Natural killer cell treated with Interleukin-12 subunit alpha and Interleukin-12 subunit beta and Interleukin-15 and Interleukin-18, amount 100 ng/mL, for 72 hours (primary cell): ENCODE results near the gene PWWP2B. TPM values are rescaled to one million over a fixed set of nuclear protein-coding genes. Genes with fewer than 3 reads are reported as not detected.
A peak's percentile ranks its signal among the peaks of the same experiment; 100 is the strongest.

Source experiments
- ATAC-seq, 2 donors: fragments of 150-1000 bp; cut with Tn5 transposase in 1 of 2; sonication (Bioruptor Pico), chemical (Tn5 transposase) in 1 of 2; 2 replicates each; pipeline ENCODE4 v1.10.0; 2021
- DNase-seq: peaks from one replicate; pipeline ENCODE4 v3.0.0; 2022; ENCODE audit warnings: low spot score
- H3K27ac Mint-ChIP-seq, 2 donors: 1 replicate in 1 of 2; 2 replicates in 1 of 2; pipeline ENCODE4 v1.8.0; 2022; ENCODE audit warnings: mixed read lengths in 2 of 2, mild to moderate bottlenecking in 1 of 2, moderate library complexity in 1 of 2
- H3K27me3 Mint-ChIP-seq, 2 donors: 1 replicate in 1 of 2; 2 replicates in 1 of 2; pipeline ENCODE4 v1.8.0; 2022; ENCODE audit warnings: mixed read lengths in 2 of 2
- H3K36me3 Mint-ChIP-seq: one replicate; pipeline ENCODE4 v1.8.0; 2022; ENCODE audit warnings: mixed read lengths
- H3K4me1 Mint-ChIP-seq, 2 donors: 1 replicate in 1 of 2; 2 replicates in 1 of 2; pipeline ENCODE4 v1.8.0; 2022; ENCODE audit warnings: low read depth in 2 of 2, mixed read lengths in 2 of 2, mild to moderate bottlenecking in 1 of 2
- H3K4me3 Mint-ChIP-seq: one replicate; pipeline ENCODE4 v1.8.0; 2022; ENCODE audit warnings: mixed read lengths
- H3K9me3 Mint-ChIP-seq: 2 replicates; pipeline ENCODE4 v1.8.0; 2022; ENCODE audit warnings: mixed read lengths
- total RNA-seq, 2 donors: library from RNA; stranded (reverse); gene quantifications; one replicate each; pipeline ENCODE4 v1.2.3, GENCODE V29; 2022

PWWP2B gene
- total RNA-seq, 2 donors from 2014 or later: 15.2 to 17.9 TPM

DNA sequence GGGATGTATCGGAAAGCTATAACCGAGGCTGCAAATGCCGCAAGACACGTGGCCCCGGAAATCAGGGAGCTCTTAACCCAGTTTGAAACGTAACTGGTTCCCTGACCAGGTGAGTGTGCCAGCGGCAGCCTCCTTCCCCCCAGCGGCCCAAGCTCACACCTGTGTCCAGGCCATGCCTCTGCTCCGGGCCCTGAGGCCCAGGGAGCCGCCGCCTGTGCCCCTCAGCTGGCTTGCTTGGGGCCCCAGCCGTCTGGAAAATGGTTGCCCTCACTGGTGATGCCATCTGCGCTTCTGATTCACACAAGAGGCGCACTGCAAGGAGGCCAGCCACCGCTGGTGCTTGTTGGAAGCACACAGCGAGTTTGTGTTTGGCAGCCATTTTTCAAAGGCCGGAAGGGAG, 9.2 kb downstream of the PWWP2B start:
- Mint-ChIP-seq H3K4me1 (peaks cover 12 to 22% of the 10 kb centered on the region in 2 donors), H3K27me3 (no peaks in the 10 kb centered on the region), H3K4me3 (no peak overlapping the region), H3K27ac (no peak overlapping the region), H3K9me3 (no peaks in the 10 kb centered on the region), H3K36me3 (no peaks in the 10 kb centered on the region)
- DNase-seq (no peak), ATAC-seq (no peak)

DNA sequence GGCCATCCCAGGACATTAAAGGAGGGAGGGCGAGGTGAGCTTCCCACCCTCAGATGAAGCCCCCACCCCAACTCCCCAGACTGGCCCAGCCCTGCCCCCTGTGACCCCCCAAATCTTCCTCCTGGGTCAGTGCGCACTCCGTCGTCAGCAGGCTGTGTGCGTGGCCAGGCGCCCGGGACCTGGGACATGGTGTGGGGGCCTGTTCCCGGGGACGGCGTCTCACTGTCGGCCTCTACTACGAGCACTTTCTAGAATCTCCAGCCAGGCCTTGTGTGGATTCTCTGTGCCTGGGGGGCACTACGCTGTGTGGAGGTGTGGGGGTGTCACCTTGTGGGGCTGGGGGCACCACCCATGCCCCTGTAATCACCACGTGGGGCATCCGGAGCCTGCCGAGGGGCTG, 9.8 kb downstream of the PWWP2B start:
- DNase-seq (no peak), ATAC-seq (no peak)
- Mint-ChIP-seq H3K27ac (no peak overlapping the region), H3K36me3 (no peaks in the 10 kb centered on the region), H3K27me3 (no peaks in the 10 kb centered on the region), H3K9me3 (no peaks in the 10 kb centered on the region), H3K4me3 (no peak overlapping the region), H3K4me1 (peaks cover 12 to 22% of the 10 kb centered on the region in 2 donors)

- H3K27ac Mint-ChIP-seq: peak overlapping the region; percentile 37 to 68
- no peaks in the 10 kb centered on the region for H3K27me3 Mint-ChIP-seq
- H3K4me1 Mint-ChIP-seq: peaks cover 12 to 22% of the 10 kb centered on the region in 2 donors
- ATAC-seq (no peak), DNase-seq (no peak)
- H3K9me3 Mint-ChIP-seq: no peaks in the 10 kb centered on the region
- no peaks in the 10 kb centered on the region for H3K36me3 Mint-ChIP-seq
- H3K4me3 Mint-ChIP-seq: no peak overlapping the region
These were observed 10.3 kb downstream of the PWWP2B start for GRCh38 chr10:132407243-132407746.

DNA sequence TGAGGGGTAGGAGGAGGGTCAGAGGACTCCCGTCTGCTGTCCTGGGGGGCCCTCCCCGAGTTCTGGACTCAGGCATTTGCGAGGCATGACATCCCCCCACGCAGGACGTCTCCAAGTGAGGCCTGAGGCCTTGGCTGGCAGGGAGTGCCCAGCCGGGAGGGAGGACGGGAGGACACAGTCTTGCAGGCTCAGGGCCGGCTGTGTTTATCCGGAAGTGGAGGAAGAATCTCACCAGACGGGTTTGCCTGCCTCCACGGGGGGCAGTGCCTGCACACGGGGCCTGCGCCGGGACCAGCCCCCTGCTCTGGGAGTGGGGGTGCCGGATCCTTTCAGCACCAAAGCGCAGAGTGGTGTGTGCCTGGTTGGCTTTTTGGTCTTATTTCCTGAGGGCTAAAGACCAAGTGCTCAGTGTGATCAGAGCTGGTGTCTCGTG, 10.9 kb downstream of the PWWP2B start:
- Mint-ChIP-seq H3K27ac (peak overlapping the region; percentile 37 to 68), H3K27me3 (no peaks in the 10 kb centered on the region), H3K36me3 (no peaks in the 10 kb centered on the region), H3K4me3 (peak overlapping the region; percentile 66), H3K9me3 (no peaks in the 10 kb centered on the region), H3K4me1 (peaks cover 12 to 22% of the 10 kb centered on the region in 2 donors)
- DNase-seq (no peak), ATAC-seq (peak; percentile 57 to 69)

DNA sequence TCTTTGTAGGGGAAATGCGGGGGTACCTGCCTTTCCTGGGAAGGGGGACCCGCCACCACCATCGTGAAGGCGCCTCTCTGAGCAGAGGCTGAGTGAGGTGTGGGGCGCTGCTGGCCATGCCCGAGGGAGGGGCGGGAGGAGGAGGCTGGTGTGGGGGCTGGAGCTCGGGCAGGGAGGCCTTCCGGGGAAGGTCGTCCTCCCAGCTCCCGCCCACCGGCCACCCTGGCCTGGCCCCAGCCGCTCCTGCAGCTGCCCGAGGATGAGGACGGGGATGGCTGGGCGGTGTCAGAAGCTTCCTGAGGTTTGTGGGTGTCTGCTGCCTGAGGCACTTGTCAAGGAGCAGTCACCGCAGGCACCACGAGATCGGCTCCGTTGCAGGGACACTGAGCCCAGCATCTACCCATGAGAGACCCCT, 11.4 kb downstream of the PWWP2B start:
- ATAC-seq (peak; percentile 68 to 76), DNase-seq (no peak)
- peak overlapping the region; percentile 37 to 68 for H3K27ac Mint-ChIP-seq
- no peaks in the 10 kb centered on the region for H3K36me3 Mint-ChIP-seq
- no peaks in the 10 kb centered on the region for H3K9me3 Mint-ChIP-seq
- H3K4me3 Mint-ChIP-seq: peak overlapping the region; percentile 66
- H3K27me3 Mint-ChIP-seq: no peaks in the 10 kb centered on the region
- peaks cover 12 to 23% of the 10 kb centered on the region in 2 donors for H3K4me1 Mint-ChIP-seq

- DNase-seq (no peak), ATAC-seq (peak in 1 of 2 donors; percentile 48)
- Mint-ChIP-seq H3K36me3 (no peaks in the 10 kb centered on the region), H3K4me1 (peaks cover 12 to 28% of the 10 kb centered on the region in 2 donors), H3K4me3 (no peak overlapping the region), H3K9me3 (no peaks in the 10 kb centered on the region), H3K27me3 (no peaks in the 10 kb centered on the region), H3K27ac (no peak overlapping the region)
These were observed 12.0 kb downstream of the PWWP2B start for GRCh38 chr10:132408823-132409666.

- H3K4me3 Mint-ChIP-seq: no peak overlapping the region
- no peaks in the 10 kb centered on the region for H3K36me3 Mint-ChIP-seq
- no peak for DNase-seq
- H3K27ac Mint-ChIP-seq: peak overlapping the region in 1 of 2 donors; percentile 73
- no peaks in the 10 kb centered on the region for H3K27me3 Mint-ChIP-seq
- peaks cover 12 to 30% of the 10 kb centered on the region in 2 donors for H3K4me1 Mint-ChIP-seq
- H3K9me3 Mint-ChIP-seq: no peaks in the 10 kb centered on the region
- ATAC-seq: no peak
These were observed 12.6 kb downstream of the PWWP2B start for GRCh38 chr10:132409667-132410028.

GRCh38 chr10:132410056-132410778, 13.2 kb downstream of the PWWP2B start:
- DNase-seq (no peak), ATAC-seq (no peak)
- Mint-ChIP-seq H3K9me3 (no peaks in the 10 kb centered on the region), H3K27ac (peak overlapping the region in 1 of 2 donors; percentile 73), H3K27me3 (no peaks in the 10 kb centered on the region), H3K36me3 (peaks cover 2% of the 10 kb centered on the region), H3K4me1 (peaks cover 14 to 33% of the 10 kb centered on the region in 2 donors), H3K4me3 (no peak overlapping the region)

- no peak for ATAC-seq
- peaks cover 20 to 34% of the 10 kb centered on the region in 2 donors for H3K4me1 Mint-ChIP-seq
- peaks cover 8% of the 10 kb centered on the region for H3K36me3 Mint-ChIP-seq
- H3K27me3 Mint-ChIP-seq: no peaks in the 10 kb centered on the region
- H3K27ac Mint-ChIP-seq: no peak overlapping the region
- no peak overlapping the region for H3K4me3 Mint-ChIP-seq
- no peaks in the 10 kb centered on the region for H3K9me3 Mint-ChIP-seq
- DNase-seq: no peak
These were observed 14.0 kb downstream of the PWWP2B start for GRCh38 chr10:132410779-132411532.

DNA sequence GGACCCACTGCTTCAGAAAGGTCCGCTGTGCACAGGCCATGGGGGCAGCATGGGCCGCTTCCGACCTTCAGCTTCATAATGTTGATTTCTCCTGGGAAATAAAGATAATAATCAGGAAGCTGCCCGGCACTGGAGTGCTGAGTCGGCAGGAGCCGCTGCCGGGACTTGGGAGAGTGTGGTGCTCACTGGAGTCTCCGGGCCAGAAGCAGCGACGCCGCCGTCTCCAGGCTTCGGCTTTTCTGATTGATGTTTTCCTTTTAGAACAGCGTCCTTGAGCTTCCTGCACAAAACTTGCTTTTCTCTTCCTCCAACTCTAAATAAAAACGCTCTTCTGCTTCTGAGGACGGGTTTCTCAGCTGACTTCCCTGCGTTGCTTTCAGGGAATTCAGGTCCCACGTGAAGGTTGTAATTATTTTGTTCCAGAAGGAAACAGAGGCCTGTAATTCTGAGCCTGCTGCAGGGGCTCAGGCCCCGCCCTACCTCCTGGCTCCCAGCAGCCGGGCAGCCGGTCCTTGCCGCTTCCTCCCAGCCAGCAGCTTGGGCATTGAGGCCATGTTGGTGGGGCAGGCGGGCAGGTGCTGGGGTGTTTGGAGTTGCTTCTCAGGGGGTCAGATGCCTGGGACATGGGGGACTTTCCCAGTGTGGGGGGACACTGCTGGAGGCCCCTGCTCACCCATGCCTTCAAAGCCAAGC, 14.7 kb downstream of the PWWP2B start:
- Mint-ChIP-seq H3K9me3 (no peaks in the 10 kb centered on the region), H3K27ac (no peak overlapping the region), H3K36me3 (peaks cover 8% of the 10 kb centered on the region), H3K4me3 (no peak overlapping the region), H3K4me1 (peaks cover 20 to 30% of the 10 kb centered on the region in 2 donors), H3K27me3 (no peaks in the 10 kb centered on the region)
- DNase-seq (no peak), ATAC-seq (no peak)

DNA sequence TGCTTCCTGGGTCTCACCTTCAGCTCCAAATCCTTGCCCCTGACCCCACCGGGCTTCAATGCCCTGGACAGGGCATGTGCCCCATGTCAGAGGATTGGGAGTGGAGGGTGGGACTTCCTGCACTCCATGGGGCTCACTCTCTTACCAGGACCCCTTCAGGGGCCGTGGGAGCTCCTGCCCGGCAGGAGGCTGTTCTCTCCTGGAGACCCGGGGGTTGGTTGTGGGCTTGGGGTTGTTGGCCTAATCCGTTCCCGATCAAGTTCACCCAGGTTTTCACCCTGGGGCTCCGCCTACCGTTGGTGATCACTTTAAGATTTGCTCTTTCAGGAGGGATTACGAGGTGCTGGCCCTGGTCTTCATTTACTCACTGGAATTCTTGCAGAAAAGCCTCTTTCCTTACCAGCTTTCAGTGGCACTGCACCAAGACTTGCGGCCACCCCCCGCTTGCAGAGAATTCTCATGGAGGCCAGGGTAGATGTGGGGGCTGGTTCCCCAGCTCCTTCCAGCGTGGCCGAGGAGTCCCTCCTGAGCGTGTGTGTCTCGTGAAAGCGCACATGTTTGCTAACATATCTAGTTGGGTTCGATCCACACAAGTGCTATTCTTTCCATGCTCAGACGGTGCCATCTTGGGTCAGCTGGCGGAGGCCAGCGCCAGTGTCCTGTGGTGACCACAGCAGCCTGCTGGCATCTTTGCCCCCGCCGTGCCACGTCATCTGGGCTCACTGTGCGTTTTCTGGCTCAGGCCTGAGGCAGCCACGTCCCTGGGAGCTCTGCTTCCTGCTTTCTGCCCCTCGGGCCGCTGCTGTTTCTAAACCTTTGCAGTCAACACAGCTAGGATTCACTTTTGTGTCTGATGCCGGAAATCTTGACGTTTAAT, 15.6 kb downstream of the PWWP2B start:
- Mint-ChIP-seq H3K27ac (no peak overlapping the region), H3K36me3 (peaks cover 8% of the 10 kb centered on the region), H3K4me3 (no peak overlapping the region), H3K9me3 (no peaks in the 10 kb centered on the region), H3K4me1 (peaks cover 20 to 30% of the 10 kb centered on the region in 2 donors), H3K27me3 (no peaks in the 10 kb centered on the region)
- no peak for ATAC-seq
- DNase-seq: no peak
